Measurements from ENCODE around the gene SASS6.

SASS6 gene

GRCh38 chr1:100065183-100065968, 67.4 kb downstream of the SASS6 start:
- Histone ChIP-seq H3K36me3 (ENCODE audit: insufficient read depth, low read length) (peaks cover 96% of the 10 kb centered on the region), H3K4me3 (ENCODE audit: low read depth in 1 of 2, low read length in 2 of 2) (no peak overlapping the region), H3K27me3 (ENCODE audit: insufficient read depth, low read length, poor library complexity) (no peaks in the 10 kb centered on the region), H3K27ac (ENCODE audit: low read length) (no peak overlapping the region), H3K9me3 (ENCODE audit: insufficient read depth, low read length, severe bottlenecking) (no peaks in the 10 kb centered on the region), H2AFZ (ENCODE audit: low read depth, low read length) (no peak overlapping the region), H3K4me1 (ENCODE audit: insufficient read depth, low read length) (no peaks in the 10 kb centered on the region), H3K4me2 (ENCODE audit: insufficient read depth, low read length) (no peak overlapping the region), H4K20me1 (ENCODE audit: insufficient read depth, low read length) (0 out of 2 replicates have a peak, but pooled peaks cover 3% of the 10 kb centered on the region), H3K79me2 (ENCODE audit: insufficient read depth, low read length) (peaks cover 40% of the 10 kb centered on the region), H3K9ac (ENCODE audit: low read depth, low read length) (no peak overlapping the region)
- DNase-seq (no peak), ATAC-seq (ENCODE audit: insufficient read depth, low read depth) (no peak)
- TF ChIP-seq CTCF (IDR thresholded peaks at IDR 0.05; ENCODE audit: borderline replicate concordance, extremely low read depth, low read length, poor library complexity, severe bottlenecking), result no peak
- no peak for TF ChIP-seq EZH2 (IDR thresholded peaks at IDR 0.05; ENCODE audit: borderline replicate concordance, low read depth, low read length, severe bottlenecking)

- H3K4me3 ChIP-seq (ENCODE audit: low read depth in 1 of 2, low read length in 2 of 2), result no peak overlapping the region
Observed at GRCh38 chr1:100061681-100062080, 71.0 kb downstream of the SASS6 start.

GRCh38 chr1:100053727-100054126, 79.0 kb downstream of the SASS6 start:
- Histone ChIP-seq H3K79me2 (ENCODE audit: insufficient read depth, low read length) (peaks cover 95% of the 10 kb centered on the region), H4K20me1 (ENCODE audit: insufficient read depth, low read length) (peaks cover 23% of the 10 kb centered on the region), H3K4me2 (ENCODE audit: insufficient read depth, low read length) (no peak overlapping the region), H2AFZ (ENCODE audit: low read depth, low read length) (no peak overlapping the region), H3K4me3 (ENCODE audit: low read depth in 1 of 2, low read length in 2 of 2) (no peak overlapping the region), H3K27ac (ENCODE audit: low read length) (no peak overlapping the region), H3K27me3 (ENCODE audit: insufficient read depth, low read length, poor library complexity) (no peaks in the 10 kb centered on the region), H3K4me1 (ENCODE audit: insufficient read depth, low read length) (peaks cover 10% of the 10 kb centered on the region; the same call in 1 of the 2 replicates), H3K9me3 (ENCODE audit: insufficient read depth, low read length, severe bottlenecking) (no peaks in the 10 kb centered on the region), H3K36me3 (ENCODE audit: insufficient read depth, low read length) (peaks cover 41% of the 10 kb centered on the region), H3K9ac (ENCODE audit: low read depth, low read length) (no peak overlapping the region)
- TF ChIP-seq EZH2 (IDR thresholded peaks at IDR 0.05; ENCODE audit: borderline replicate concordance, low read depth, low read length, severe bottlenecking), result no peak
- no peak for TF ChIP-seq CTCF (IDR thresholded peaks at IDR 0.05; ENCODE audit: borderline replicate concordance, extremely low read depth, low read length, poor library complexity, severe bottlenecking)
- ATAC-seq (ENCODE audit: insufficient read depth, low read depth) (no peak), DNase-seq (no peak)

More at GRCh38 chr1:100061681-100062080, 71.0 kb downstream of the SASS6 start:
- H3K9ac ChIP-seq (ENCODE audit: low read depth, low read length), result no peak overlapping the region
- DNase-seq, result no peak
- ATAC-seq (ENCODE audit: insufficient read depth, low read depth), result no peak
- peaks cover 4% of the 10 kb centered on the region; the same call in 1 of the 2 replicates for H4K20me1 ChIP-seq (ENCODE audit: insufficient read depth, low read length)
- TF ChIP-seq CTCF (IDR thresholded peaks at IDR 0.05; ENCODE audit: borderline replicate concordance, extremely low read depth, low read length, poor library complexity, severe bottlenecking) (no peak), EZH2 (IDR thresholded peaks at IDR 0.05; ENCODE audit: borderline replicate concordance, low read depth, low read length, severe bottlenecking) (no peak)
- H3K4me1 ChIP-seq (ENCODE audit: insufficient read depth, low read length), result no peaks in the 10 kb centered on the region
- no peaks in the 10 kb centered on the region for H3K9me3 ChIP-seq (ENCODE audit: insufficient read depth, low read length, severe bottlenecking)
- no peak overlapping the region for H3K27ac ChIP-seq (ENCODE audit: low read length)
- H2AFZ ChIP-seq (ENCODE audit: low read depth, low read length), result no peak overlapping the region
- H3K79me2 ChIP-seq (ENCODE audit: insufficient read depth, low read length), result peaks cover 63% of the 10 kb centered on the region
- peaks cover 91% of the 10 kb centered on the region for H3K36me3 ChIP-seq (ENCODE audit: insufficient read depth, low read length)
- no peak overlapping the region for H3K4me2 ChIP-seq (ENCODE audit: insufficient read depth, low read length)
- no peaks in the 10 kb centered on the region for H3K27me3 ChIP-seq (ENCODE audit: insufficient read depth, low read length, poor library complexity)

All from DND-41 (cell line).